ENCODE measurements around the gene USP6. TPM values are rescaled to one million over a fixed set of nuclear protein-coding genes. Genes with fewer than 3 reads are reported as not detected.
A peak's percentile ranks its signal among the peaks of the same experiment; 100 is the strongest.
"Not testable (repeated sequence)": the region's sequence is repeated elsewhere in the genome, so short reads cannot be mapped to it uniquely, and the experiment has no call there.

The USP6 gene
- total RNA-seq, 2 donors from 2014 or later = 0.18 TPM; not detected in 1

DNA sequence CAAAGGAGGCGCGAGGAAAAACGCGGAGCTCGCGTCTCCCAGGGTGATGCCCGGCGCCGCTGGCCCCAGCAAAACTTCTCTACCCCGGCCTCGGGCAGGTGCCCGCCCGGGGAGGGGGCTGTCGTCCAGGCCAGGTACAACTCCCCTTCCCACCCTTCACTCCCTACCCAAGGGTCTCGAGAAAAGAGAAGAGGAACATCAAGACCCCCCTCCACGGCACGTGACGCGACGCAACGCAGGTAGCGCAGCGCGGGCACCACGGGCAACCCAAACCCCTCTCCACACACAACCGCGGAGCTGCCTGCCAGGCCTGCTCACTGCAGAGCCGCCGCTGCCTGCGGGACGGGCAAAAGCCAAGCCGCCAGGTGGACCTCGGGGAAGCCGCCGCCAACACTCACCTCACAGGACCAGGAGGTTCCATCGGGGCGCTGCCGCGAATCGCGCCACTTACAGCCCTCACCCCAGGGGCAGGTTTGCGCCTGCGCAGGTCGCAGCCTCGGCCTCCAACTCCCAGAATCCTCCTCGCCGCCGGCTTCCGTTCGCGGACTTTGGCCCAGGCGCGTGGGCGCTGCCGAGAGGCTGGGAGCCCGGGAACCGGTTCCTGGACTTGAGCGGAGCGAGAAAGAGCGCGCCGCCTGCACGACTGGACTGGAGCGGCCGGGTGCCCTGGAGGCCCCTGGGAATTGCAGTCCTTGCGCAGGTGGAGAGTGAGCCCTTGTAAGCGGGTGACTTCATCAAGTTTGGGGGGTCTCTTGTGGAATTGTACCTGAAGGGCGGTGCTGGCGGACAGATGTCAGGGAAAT lies 4.2 kb upstream of the USP6 start, which contains the start of gene ZNF232:
TSS of gene ZNF232 (minus strand) at position 477 of the 803 bp plus-strand sequence. CDS start at position 421, 56 bp downstream.
- Mint-ChIP-seq H3K36me3 (peaks cover 70 to 81% of the 10 kb centered on the region in 2 donors), H3K9me3 (peaks cover 0 to 18% of the 10 kb centered on the region in 2 donors)

DNA sequence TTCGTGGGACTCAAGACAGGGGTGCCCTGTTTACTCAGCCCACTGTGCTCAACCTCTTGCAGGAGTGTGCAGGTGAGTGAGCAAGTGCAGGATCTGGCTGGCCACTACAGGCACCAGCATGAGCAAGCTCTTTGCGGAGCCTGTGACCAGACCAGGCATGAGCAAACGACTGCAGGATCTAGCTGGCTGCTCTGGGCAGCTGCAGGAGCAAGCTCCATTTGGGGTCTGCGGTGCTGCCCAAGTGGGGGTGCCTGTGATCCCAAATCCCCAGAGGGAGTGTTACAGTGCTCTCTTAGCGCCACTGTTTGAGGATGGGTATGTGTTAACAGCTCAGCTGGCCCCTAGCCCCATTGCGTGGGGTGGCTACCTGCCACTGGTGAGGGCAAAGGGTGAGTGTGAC lies 2.4 kb downstream of the USP6 start:
- DNase-seq (ENCODE audit: low spot score in 2 of 2) = no peak
- peak in 1 of 2 donors; percentile 18 for ATAC-seq
- Mint-ChIP-seq H3K27ac (no peak overlapping the region), H3K36me3 (peaks cover 24 to 28% of the 10 kb centered on the region in 2 donors), H3K9me3 (no peaks in the 10 kb centered on the region)

More for the DNA sequence above, 4.2 kb upstream of the USP6 start, which contains the start of gene ZNF232:
- ATAC-seq = peak; percentile 93 to 95
- DNase-seq (ENCODE audit: low spot score in 2 of 2) = peak; percentile 94 to 95
- H3K27ac Mint-ChIP-seq = peak within 1 kb of the TSS; percentile 83 to 89

DNA sequence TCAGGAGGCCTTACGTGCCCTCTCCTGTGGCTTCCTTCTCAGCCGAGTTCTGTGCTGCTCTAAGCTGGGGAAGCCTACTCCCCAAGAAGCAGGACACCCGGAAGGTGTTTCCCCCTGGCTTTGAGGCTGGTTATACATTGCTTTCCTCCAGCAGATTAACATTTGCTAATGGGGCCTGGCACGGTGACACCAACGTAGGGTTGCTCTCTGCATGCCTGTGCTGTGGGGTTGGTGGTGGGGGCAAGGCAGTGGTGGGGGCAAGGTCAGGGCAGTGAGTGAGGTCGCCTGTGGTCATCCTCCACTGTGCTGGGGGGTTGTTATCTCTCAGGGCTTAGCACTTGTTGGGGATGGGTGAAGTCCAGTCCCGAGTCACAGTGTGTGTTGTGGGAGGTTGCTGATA lies 4.2 kb downstream of the USP6 start:
- no peaks in the 10 kb centered on the region for H3K9me3 Mint-ChIP-seq
- no peak for DNase-seq (ENCODE audit: low spot score in 2 of 2)
- ATAC-seq = no peak
- H3K27ac Mint-ChIP-seq = no peak overlapping the region
- peaks cover 6 to 12% of the 10 kb centered on the region in 2 donors for H3K36me3 Mint-ChIP-seq

DNA sequence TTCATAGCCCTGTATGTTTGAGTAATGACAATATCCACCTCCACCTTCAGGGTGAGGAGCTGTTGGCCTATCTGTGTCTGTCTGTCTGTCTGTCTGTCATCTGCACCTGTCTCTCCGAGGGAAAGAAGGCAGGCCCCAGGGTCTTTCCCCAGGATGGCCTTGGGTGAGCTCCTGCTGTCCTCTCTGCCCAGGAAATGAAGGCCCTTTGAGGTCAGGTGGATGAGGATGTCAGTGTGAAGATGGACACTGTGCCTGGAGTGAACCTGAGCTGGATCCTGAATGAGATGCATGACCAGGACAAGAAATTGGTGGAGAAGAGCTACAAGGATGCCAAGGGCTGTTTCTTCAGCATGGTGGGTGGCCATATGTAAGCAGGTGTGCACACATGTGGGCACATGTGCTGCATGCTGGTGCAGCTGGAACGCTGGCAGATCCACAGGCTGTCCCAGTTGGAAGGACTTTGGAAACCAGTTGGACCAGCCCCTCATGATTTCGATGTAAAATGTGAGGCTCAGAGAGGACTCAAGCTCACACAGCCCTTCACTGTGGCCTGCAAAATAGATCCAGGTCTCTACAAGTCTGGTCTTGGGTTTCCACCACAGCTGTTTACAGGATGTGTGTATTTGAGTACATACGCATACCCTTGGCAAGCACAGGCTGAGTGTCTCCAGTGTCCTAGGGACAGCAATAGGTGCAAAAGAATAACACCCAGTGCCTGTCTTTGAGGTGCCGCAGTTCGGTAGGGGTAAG lies 4.8 kb downstream of the USP6 start:
- H3K36me3 Mint-ChIP-seq, H3K27ac Mint-ChIP-seq, ATAC-seq, H3K9me3 Mint-ChIP-seq: not testable (repeated sequence)
- DNase-seq (ENCODE audit: low spot score in 2 of 2) = peak in 1 of 2 donors; percentile 33

DNA sequence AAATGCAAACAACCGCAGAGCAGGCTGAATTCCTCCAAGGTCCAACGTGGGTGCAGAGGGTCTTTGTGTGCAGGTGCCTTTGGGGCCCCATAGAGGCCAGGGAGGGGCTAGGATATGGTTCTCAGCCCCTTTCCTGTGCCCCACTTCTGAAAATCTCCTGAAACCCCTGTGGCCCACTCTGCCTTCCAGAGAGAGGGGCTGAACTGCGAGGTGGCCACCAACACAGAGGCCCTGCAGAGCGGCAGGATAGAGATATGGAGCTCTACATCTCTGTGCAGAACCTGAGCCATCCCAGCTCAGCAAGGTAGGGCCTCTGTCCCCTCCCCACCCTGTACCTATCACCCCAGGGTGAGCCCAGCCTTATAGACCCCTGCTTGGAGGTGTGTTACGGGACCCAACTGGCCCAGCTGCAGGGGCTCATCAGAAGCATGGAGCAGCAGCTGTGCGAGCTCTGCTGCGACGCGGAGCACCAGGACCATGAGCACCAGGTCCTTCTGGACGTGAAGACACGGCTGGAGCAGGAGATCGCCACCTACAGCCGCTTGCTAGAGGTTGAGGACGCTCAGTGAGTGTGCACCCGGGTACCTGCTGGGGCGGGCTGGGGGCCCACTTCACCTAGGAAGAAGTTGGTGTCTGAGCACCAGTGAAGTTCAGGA lies 5.5 kb downstream of the USP6 start:
- Mint-ChIP-seq H3K9me3 (no peaks in the 10 kb centered on the region), H3K27ac (no peak overlapping the region), H3K36me3 (peaks cover 3 to 6% of the 10 kb centered on the region in 2 donors)
- no peak for ATAC-seq
- DNase-seq (ENCODE audit: low spot score in 2 of 2) = peak in 1 of 2 donors; percentile 46

DNA sequence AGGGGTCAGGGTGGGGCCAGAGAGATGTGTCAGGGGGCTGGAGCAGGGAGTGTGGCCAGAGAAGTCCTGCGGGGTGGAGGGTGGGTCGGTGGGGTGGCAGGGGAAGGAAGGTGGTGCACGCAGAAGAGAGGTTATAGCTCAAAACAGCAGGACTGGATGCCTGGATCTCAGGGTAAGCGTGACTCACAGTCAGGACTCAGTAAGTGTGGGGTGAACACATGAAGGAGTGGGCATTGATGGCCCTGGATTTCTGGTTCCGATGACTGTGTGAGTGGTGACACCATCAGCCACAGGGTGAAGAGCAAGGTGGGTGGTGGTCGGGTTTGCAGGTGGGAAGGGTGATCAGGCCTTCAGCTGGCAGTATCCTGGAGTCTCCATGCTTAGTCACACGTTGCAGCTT lies 6.2 kb downstream of the USP6 start:
- DNase-seq (ENCODE audit: low spot score in 2 of 2) = peak in 1 of 2 donors; percentile 41
- H3K9me3 Mint-ChIP-seq, H3K36me3 Mint-ChIP-seq, ATAC-seq, H3K27ac Mint-ChIP-seq: not testable (repeated sequence)

DNA sequence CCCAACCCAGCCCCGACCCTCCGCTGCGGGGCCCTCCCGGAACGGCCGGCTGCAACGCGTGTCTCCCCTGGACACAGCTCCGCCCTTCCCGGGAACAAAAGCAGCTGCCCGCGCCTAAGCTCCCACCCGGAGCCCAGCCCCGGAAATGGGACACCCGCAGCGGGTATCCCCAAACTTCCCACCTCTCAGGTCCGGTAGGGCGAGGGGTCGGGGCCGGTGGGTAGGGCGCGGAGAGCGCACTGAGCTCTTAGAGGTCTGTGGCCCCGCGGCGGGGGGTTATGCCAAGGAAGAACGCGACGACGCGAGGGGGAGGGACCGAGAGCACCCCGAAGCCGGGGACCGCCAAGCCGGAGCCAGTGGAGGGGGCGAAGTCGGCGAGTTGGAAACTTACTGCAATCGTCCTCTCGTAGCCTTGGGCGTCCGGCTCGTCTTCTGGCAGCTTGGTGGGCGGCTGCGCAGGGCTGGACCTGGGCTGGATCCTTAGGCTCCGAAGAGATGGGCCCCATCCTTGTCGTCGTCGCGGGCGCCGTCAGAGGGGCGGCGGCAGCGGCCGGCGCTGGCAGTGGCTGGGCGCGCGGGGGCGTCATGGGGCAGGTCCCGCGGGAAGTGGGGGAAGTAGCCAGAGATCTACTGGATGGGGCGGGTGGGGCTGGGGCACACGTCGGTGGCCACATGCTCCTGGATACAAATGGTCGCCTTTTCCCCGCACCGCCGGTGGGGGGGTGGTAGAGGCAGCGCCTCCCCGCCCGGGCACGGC lies 6.9 kb downstream of the USP6 start:
- H3K27ac Mint-ChIP-seq = no peak overlapping the region
- ATAC-seq = peak; percentile 45 to 49
- DNase-seq (ENCODE audit: low spot score in 2 of 2) = peak in 1 of 2 donors; percentile 52
- H3K9me3 Mint-ChIP-seq = no peaks in the 10 kb centered on the region
- no peaks in the 10 kb centered on the region for H3K36me3 Mint-ChIP-seq

DNA sequence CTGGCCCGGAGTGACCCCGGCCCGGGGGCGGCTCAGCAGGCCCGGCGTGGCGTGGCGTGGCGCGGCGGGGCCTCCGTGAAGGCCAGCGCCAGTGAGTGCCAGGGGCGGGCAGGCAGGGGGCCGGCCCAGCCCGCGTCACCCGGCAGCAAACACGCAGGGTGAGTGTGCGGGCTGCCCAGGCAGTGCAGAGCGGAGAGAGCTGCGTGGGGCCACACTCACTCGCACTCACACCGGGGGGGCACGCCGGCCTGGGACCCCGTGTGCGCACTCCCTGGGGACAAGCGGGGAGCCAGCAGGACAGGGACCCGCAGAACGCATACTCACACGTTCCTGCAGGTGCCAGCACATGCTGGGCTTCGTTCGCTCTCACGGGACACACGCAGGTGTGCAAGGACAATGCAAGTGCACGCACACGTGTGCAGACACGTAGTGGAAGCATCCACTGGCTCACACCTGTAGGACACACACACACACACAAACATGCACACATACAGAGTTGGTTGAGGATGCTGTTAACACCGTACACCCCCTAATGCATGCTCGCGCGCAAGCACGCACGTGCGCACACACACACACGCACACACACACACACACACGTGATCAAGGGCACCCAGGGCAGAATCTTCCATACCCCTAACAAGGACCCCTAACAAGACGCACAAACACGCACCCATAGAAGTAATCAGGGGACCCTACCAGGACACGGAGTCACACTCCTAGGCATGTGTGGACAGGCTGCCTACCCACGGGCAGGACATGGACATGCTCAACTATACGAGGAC lies 7.7 kb downstream of the USP6 start:
- no peaks in the 10 kb centered on the region for H3K36me3 Mint-ChIP-seq
- H3K9me3 Mint-ChIP-seq = no peaks in the 10 kb centered on the region
- H3K27ac Mint-ChIP-seq = no peak overlapping the region
- no peak for DNase-seq (ENCODE audit: low spot score in 2 of 2)
- peak in 1 of 2 donors; percentile 9 for ATAC-seq

DNA sequence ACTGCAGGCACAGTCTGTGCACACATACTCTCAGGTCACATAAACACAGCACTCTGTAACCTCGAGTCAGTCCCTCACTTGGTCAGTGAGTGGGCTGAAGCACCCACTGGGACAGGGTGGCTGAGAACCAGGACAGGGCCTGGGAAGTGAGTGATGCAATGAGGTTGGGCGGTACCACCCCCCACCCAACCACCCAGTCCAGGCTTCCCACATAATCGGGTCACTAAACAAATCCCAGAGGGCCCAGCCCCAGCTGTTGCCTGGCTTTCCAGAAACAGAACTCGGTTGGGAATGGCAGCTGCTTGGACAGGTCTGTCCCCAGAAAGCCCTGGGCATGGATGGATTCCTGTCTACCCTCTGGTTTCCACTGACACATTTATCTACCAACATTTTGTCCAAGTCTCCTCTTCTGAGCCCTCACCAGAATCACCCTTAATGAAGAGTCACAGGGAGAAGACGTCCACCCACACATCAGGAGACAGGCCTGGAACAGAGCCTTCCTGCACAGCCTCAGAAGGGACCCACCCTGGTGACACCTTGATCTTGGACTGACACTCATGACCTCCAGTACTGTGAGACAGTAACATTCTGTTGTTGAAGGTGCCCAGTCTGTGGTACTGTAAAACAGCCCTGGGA lies 8.4 kb downstream of the USP6 start:
- DNase-seq (ENCODE audit: low spot score in 2 of 2); H3K27ac Mint-ChIP-seq; ATAC-seq; H3K36me3 Mint-ChIP-seq; H3K9me3 Mint-ChIP-seq: not testable (repeated sequence)

DNA sequence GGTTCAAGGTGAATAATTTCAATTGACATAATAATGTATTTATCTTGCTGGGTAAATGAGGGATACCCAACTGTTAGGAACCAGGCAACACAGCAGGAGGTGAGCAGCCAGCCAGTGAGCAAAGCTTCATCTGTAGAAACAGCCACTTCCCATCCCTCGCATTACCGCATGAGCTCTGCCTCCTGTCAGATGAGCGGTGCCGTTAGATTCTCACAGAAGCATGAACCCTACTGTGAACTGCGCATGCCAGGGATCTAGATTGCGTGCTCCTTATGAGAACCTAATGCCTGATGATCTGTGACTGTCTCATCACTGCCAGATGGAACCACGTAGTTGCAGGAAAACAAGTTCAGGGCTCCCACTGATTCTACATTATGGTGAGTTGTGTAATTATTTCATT lies 9.1 kb downstream of the USP6 start:
- not testable (repeated sequence) for ATAC-seq

DNA sequence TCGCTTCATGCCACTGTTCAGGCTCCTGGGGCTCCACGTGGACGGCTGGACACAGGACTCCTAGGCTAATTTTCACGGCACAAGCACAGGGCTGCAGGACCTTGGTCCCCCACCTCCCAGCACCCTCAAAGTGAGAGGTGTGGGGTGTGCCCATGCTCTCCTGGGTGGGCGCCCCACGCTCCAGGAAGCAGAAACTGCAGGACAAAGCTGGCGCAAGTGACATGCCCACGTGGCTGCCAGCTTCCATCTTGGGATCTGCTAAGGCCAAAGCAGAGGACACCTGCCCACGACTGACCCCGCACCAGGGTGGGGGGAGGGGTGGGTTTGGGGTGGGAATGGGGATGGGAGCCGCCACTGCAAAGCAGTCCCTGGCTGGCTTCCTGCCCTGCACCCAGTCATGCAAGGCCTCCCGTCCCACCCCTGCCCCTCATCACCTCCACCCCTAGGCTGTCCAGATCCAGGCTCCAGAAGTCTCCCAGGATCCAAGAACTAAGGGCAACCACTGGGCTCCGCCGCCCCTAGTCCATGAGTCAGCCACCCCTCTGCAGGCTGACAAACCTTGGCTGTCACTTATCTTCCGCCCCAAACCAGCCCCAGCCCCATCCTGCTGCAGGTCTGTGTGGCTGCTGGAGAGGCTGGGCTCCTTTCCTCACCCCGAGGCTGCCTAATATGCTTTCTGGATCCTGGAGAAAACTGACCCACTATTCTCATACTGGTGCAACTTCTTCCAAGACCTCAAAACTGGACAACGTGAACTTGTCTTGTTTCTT lies 11.1 kb downstream of the USP6 start:
- no peaks in the 10 kb centered on the region for H3K36me3 Mint-ChIP-seq
- no peak overlapping the region for H3K27ac Mint-ChIP-seq
- ATAC-seq (no peak), DNase-seq (ENCODE audit: low spot score in 2 of 2) (no peak)
- no peaks in the 10 kb centered on the region for H3K9me3 Mint-ChIP-seq

More for the DNA sequence above, 9.1 kb downstream of the USP6 start:
- not testable (repeated sequence) for DNase-seq (ENCODE audit: low spot score in 2 of 2); H3K27ac Mint-ChIP-seq; H3K36me3 Mint-ChIP-seq; H3K9me3 Mint-ChIP-seq

DNA sequence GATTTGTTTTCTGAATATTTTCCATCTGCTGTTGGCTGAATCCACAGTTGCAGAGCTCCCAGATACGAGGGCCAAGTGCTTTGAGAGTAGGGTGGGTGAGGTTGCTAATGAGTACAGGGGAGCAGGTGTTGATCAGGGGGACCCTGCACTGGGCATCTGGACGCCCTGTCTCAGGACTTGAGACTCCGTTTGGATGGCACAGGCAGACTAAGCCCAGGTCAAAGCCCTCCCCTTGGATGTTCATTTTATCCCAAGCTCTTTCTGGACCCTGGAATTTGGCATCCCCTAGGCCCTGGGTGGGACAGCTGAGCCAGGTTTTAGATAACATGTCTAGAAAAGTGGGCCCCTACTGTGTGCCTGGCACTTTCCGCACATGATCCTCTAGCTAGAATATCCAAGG lies 12.1 kb downstream of the USP6 start:
- ATAC-seq (no peak), DNase-seq (ENCODE audit: low spot score in 2 of 2) (no peak)
- no peak overlapping the region for H3K27ac Mint-ChIP-seq
- H3K36me3 Mint-ChIP-seq = no peaks in the 10 kb centered on the region
- no peaks in the 10 kb centered on the region for H3K9me3 Mint-ChIP-seq

DNA sequence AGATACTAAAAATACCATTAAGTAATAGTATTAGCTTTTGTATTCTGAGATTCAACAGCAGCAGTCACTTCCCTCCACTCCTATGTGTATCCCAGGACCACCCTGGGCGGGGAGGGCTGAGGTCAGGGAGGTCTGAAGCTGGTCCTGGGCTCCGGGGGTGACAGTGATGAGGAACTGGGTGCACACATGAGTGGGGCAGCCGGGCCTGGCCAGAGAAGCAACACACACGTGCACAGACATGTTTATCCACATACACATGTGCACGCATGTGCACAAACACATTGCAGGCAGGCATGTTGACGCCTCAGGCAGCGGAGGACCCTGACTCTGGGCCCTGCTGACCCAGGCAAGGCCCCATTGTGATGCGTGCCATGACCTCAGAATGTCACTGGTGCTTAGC lies 12.6 kb downstream of the USP6 start:
- ATAC-seq, H3K9me3 Mint-ChIP-seq: not testable (repeated sequence)

DNA sequence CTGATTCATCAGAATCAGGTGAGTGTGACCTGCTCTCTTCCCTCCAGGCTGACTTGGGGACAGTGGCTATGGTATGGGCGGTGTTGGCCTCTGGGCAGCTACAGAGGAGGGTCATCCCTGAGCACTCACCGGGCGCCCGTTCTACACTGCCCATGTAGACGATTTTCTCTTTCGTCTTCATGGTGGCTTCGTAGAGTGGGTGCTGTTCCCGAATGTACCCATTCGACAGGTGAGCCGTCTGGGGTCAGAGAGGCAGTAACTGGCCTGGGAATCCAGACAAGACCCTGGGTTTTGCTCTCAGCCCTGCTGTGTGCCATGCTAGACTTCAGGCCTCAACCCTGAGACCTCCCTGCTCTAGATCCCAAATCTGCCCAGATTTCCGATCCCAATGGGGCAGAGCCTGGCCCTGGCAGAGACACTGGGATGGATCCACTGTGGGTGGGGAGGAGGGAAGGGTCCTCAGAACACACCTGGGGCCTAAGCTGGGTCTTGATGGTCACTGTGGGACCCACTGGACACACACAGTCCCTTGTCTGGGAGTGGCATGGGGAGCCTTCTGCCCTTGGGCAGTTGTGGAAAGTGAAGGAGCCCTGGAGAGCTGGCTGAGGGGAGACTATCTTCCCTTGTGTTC lies 13.2 kb downstream of the USP6 start:
- Mint-ChIP-seq H3K36me3 (no peaks in the 10 kb centered on the region), H3K27ac (no peak overlapping the region), H3K9me3 (no peaks in the 10 kb centered on the region)
- no peak for ATAC-seq
- DNase-seq (ENCODE audit: low spot score in 2 of 2) = no peak

More for the DNA sequence above, 12.6 kb downstream of the USP6 start:
- H3K27ac Mint-ChIP-seq; DNase-seq (ENCODE audit: low spot score in 2 of 2); H3K36me3 Mint-ChIP-seq: not testable (repeated sequence)
